GM23338 (cell line): ENCODE data around the gene MED27.

ENCODE experiments used
- CREB1 ChIP-seq: fragments of 250-450 bp; sonication (Bioruptor Pico); IDR thresholded peaks from 2 replicates; pipeline ENCODE4 v1.5.0; 2020; ENCODE audit warnings: low read depth, mild to moderate bottlenecking, moderate library complexity
- CTCF ChIP-seq, 2 experiments: fragments of 200-600 bp in 1 of 2; sonication (generic) in 1 of 2; conservative IDR thresholded peaks; 2 replicates each; pipeline versions ENCODE4 v1.5.1 to v1.6.1; 2016 to 2017; ENCODE audit warnings: antibody characterized with exemption in 2 of 2, low read depth in 2 of 2, mild to moderate bottlenecking in 2 of 2, moderate library complexity in 1 of 2
- EZH2 ChIP-seq: fragments of 200-600 bp; sonication (generic); IDR thresholded peaks from one replicate; pipeline ENCODE4 v1.8.0; 2017; ENCODE audit warnings: antibody characterized with exemption, mild to moderate bottlenecking, low read depth; ENCODE audit not compliant: unreplicated experiment
- EZH2phosphoT487 ChIP-seq: fragments of 200-600 bp; sonication (generic); IDR thresholded peaks from one replicate; pipeline ENCODE4 v1.8.1; 2018; ENCODE audit warnings: antibody characterized with exemption; ENCODE audit not compliant: unreplicated experiment
- JUNB ChIP-seq: IDR thresholded peaks from one replicate; pipeline ENCODE4 v1.6.1; 2016; ENCODE audit warnings: antibody characterized with exemption; ENCODE audit not compliant: unreplicated experiment
- POLR2AphosphoS5 ChIP-seq: IDR thresholded peaks from 2 replicates; pipeline ENCODE4 v1.6.1; 2016; ENCODE audit warnings: antibody characterized with exemption, low read depth
- REST ChIP-seq: IDR thresholded peaks from one replicate; pipeline ENCODE4 v1.6.1; 2018; ENCODE audit warnings: antibody characterized with exemption; ENCODE audit not compliant: unreplicated experiment
- STAT1 ChIP-seq: IDR thresholded peaks from one replicate; pipeline ENCODE4 v1.6.1; 2016; ENCODE audit warnings: antibody characterized with exemption; ENCODE audit not compliant: unreplicated experiment

DNA sequence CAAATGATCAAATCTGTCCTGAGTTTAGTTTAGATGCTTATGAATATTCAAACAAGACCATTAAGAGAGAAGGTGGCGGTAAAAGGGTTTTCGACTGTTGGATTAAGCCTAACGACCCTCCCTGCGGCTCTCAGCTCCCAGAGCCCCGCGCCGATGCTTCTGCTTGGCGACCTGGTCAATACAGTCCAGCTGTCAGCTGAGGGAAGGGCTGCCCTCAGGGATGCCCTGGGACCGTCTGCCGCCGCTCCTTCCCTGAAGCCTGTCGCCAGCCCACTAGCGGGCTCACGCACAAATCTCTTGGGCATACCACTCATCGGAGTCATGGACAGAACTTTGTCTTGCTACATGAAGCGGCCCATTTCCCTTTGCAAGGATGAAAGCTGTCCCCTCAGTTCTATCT is 203.2 kb downstream of the MED27 start:
- TF ChIP-seq JUNB = no peak
- no peak for TF ChIP-seq POLR2AphosphoS5
- no peak for TF ChIP-seq CTCF (conservative IDR thresholded peaks at IDR 0.05; ENCODE audit: low read depth in 2 of 2)
- no peak for TF ChIP-seq REST
- TF ChIP-seq EZH2 = no peak
- TF ChIP-seq CREB1 = no peak
- TF ChIP-seq EZH2phosphoT487 = no peak
- TF ChIP-seq STAT1 = no peak
